Measurements from ENCODE around the gene SERPINA12.

SERPINA12 gene

DNA sequence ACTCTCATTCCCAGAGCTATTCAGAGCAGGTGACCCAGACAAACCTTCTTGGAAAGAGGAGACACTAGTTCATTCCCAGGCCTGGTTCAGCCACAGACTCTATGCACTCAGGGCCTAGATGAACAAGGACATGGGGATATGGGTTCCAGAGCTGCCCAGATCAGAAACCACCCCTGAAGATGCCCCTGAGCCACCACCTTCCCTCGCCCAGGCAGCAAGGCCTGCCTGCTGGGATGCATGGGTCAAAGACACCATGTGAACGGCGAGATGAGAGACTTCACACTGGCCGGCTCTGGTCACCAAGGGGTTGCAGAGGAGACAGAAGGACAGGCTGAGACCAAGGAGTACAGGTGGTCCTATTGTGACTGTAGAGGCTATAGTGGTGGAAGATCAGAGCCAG is 4.1 kb downstream of the SERPINA12 start:
- ChIA-PET POLR2A (no interaction called here), CTCF (interaction anchor here (0.8 to 2.4 kb wide), 2 partner anchors 19 to 71 kb away, joined by 3 to 9 read pairs; no protein-coding TSS in a partner anchor)
- DNase-seq (ENCODE audit: low read depth, low spot score), result no peak
- TF ChIP-seq, protein P1, sequence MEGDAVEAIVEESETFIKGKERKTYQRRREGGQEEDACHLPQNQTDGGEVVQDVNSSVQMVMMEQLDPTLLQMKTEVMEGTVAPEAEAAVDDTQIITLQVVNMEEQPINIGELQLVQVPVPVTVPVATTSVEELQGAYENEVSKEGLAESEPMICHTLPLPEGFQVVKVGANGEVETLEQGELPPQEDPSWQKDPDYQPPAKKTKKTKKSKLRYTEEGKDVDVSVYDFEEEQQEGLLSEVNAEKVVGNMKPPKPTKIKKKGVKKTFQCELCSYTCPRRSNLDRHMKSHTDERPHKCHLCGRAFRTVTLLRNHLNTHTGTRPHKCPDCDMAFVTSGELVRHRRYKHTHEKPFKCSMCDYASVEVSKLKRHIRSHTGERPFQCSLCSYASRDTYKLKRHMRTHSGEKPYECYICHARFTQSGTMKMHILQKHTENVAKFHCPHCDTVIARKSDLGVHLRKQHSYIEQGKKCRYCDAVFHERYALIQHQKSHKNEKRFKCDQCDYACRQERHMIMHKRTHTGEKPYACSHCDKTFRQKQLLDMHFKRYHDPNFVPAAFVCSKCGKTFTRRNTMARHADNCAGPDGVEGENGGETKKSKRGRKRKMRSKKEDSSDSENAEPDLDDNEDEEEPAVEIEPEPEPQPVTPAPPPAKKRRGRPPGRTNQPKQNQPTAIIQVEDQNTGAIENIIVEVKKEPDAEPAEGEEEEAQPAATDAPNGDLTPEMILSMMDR (IDR thresholded peaks at IDR 0.05; ENCODE audit: insufficient read depth, low read length, missing control alignments), result no peak
- no peak overlapping the region for H3K4me3 ChIP-seq (ENCODE audit: low read depth, low read length)

DNA sequence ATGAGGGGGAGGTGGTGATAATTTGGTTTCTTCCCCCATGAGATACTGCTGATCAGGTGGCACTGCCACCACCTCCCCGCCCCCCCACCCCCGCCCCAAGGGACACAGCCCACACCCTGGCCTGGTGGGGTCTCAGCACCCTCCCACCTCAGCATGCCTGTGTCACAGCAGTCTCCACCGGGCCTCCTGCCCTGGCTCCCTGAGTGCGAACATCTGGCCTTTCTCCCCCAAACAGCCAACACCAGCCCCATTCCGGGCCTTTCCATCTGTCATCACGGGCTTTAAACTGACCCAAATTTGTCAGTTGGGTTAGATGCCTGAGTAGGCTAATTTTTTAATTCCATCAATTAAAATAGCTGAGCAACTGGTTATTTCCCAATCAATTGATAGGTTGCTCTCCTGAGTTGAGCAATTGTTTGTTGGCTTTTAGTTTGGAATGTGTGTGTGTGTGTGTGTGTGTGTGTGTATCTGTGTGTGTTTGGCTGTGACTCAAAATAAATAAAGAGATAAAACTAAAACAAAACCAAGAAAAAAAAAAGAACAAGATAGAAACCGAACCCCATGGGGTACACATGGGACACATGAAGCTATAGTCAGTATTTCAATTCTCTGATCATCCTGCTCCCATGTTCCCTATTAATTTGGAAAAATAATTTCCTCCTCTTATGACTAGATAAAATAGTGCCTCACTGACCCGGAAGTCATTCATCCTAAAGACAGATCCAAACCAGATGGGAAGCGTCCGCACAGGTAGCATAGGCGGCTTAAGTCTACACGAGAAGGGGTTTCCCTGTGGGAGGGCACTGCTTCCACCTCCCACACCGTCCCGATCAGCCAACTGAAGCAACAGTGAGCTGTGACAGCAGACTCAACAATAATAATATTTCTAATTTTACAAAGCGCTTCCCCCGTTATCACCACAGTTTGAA is 7.4 kb downstream of the SERPINA12 start:
- ChIA-PET CTCF (interaction anchor here (9.2 kb wide), 1 partner anchor 14 kb away, joined by 94 read pairs; no protein-coding TSS in a partner anchor), POLR2A (no interaction called here)
- no peak for DNase-seq (ENCODE audit: low read depth, low spot score)
- TF ChIP-seq, protein P1 (IDR thresholded peaks at IDR 0.05; ENCODE audit: insufficient read depth, low read length, missing control alignments), result no peak
- H3K4me3 ChIP-seq (ENCODE audit: low read depth, low read length), result no peak overlapping the region

DNA sequence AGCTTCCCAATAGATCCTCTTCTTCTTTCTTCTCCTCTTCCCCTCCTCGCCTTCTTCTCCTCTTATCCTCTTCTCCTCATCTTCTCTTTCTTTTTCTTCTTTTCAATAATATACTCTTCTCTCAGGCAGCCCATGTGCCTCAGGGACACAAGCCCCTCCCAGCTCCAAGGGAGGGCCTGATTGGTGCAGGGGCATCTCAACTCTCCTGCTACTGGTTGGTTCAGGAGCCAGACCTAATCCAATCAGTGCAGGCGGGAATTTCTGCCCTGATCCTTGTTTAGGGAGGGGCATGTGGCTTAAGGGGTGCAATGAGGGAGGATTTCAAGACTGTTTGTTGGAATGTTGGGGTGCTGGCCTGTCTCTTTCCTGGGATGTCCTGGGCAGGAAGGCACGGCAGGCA is 9.0 kb downstream of the SERPINA12 start:
- ChIA-PET POLR2A (no interaction called here), CTCF (interaction anchor here (9.2 kb wide), 1 partner anchor 13 kb away, joined by 94 read pairs; no protein-coding TSS in a partner anchor)
- no peak overlapping the region for H3K4me3 ChIP-seq (ENCODE audit: low read depth, low read length)
- TF ChIP-seq, protein P1 (IDR thresholded peaks at IDR 0.05; ENCODE audit: insufficient read depth, low read length, missing control alignments), result no peak
- DNase-seq (ENCODE audit: low read depth, low spot score), result no peak

DNA sequence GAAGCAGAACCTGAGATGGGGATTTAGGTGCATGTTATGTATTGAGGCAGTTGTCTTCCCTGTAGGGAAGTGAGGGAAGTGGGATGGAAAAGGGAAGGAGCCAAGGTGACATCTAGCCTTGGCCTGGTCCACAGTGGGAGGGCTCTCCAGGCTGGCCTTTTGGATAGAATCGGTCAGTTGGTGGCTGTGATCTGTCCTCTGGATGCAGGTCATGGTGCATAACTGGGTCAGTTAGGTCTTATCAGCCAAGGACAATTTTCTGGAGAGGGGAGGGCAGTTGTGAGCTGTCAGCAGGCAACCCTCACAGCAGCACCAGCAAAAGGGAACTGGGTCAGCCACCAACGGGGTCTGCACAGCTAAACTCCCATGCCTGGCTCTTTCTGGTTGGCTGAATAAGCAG is 9.6 kb downstream of the SERPINA12 start:
- ChIA-PET POLR2A (no interaction called here), CTCF (interaction anchor here (9.2 kb wide), 1 partner anchor 12 kb away, joined by 94 read pairs; no protein-coding TSS in a partner anchor)
- H3K4me3 ChIP-seq (ENCODE audit: low read depth, low read length), result no peak overlapping the region
- TF ChIP-seq, protein P1 (IDR thresholded peaks at IDR 0.05; ENCODE audit: insufficient read depth, low read length, missing control alignments), result no peak
- DNase-seq (ENCODE audit: low read depth, low spot score), result no peak

DNA sequence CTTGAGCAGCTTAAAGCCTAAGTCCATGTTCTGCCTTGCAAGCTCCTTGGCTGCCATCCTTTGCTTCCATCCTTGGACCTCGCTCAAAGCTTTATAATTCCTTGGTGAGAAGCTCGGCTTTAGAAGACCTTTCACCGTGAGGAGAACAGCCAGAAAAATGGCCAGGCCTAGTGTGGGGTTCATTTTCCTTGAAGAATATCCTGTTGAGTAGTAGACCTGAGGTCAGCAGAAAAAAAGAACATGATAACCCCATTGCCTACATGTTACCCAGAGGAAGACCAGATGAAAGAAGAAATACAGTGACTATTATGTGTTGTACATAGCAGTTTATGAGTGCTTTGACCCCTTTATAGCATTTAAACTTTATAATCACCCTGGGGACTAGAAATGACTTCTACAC is 11.1 kb downstream of the SERPINA12 start:
- no peak overlapping the region for H3K4me3 ChIP-seq (ENCODE audit: low read depth, low read length)
- DNase-seq (ENCODE audit: low read depth, low spot score), result no peak
- CTCF ChIA-PET, result interaction anchor here (0.9 to 9.2 kb wide), 3 partner anchors 11 to 64 kb away, joined by 3 to 94 read pairs (median 4); no protein-coding TSS in a partner anchor
- POLR2A ChIA-PET, result no interaction called here
- TF ChIP-seq, protein P1 (IDR thresholded peaks at IDR 0.05; ENCODE audit: insufficient read depth, low read length, missing control alignments), result no peak

DNA sequence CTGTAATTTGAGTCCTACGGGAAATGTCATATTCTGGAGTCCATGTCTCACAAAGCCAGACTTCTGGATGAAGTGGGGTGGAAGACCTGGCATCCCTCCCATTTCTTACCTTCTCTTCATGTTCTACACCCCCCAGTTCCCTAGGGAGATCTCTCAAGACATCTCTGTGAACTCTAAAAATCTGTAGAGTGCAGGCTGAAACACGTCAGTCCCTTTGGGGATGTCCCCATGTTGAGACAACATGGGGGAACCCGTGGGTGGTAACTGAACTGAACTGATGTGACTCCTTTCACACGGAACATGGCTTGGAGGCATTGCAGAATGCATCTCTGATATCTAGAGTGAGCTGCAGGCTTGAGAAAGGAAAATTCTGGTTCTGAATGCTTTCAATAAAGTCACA is 15.2 kb downstream of the SERPINA12 start:
- DNase-seq (ENCODE audit: low read depth, low spot score), result no peak
- no peak overlapping the region for H3K4me3 ChIP-seq (ENCODE audit: low read depth, low read length)
- ChIA-PET POLR2A (no interaction called here), CTCF (interaction anchor here (9.2 kb wide), 1 partner anchor 6 kb away, joined by 94 read pairs; no protein-coding TSS in a partner anchor)
- TF ChIP-seq, protein P1 (IDR thresholded peaks at IDR 0.05; ENCODE audit: insufficient read depth, low read length, missing control alignments), result no peak

All from AG04449 (cell line).